Left lobe of liver (tissue), 2 donors: ENCODE results near the gene PLXNA3. TPM values are rescaled to one million over a fixed set of nuclear protein-coding genes. Genes with fewer than 3 reads are reported as not detected.
A peak's percentile ranks its signal among the peaks of the same experiment; 100 is the strongest.

Source experiments
- ATAC-seq: fragments of 200-7000 bp; cut with Tn5 transposase; one replicate; pipeline ENCODE4 v1.9.1; 2020; ENCODE audit warnings: mild to moderate bottlenecking, moderate library complexity
- DNase-seq: peaks from one replicate; pipeline ENCODE4 v3.0.0-alpha.2; 2020; ENCODE audit warnings: low spot score
- total RNA-seq: library from RNA; stranded (reverse); gene quantifications from one replicate; pipeline ENCODE4 v1.2.1, GENCODE V29; 2021
- donor health status: DM: no; HTN: no; CAD: no; lungs with moderate emphysema.
- donor health status: DM: no; HTN: yes; CAD: no.

Gene PLXNA3
- total RNA-seq, 1 donor from 2014 or later = 4.5 TPM

DNA sequence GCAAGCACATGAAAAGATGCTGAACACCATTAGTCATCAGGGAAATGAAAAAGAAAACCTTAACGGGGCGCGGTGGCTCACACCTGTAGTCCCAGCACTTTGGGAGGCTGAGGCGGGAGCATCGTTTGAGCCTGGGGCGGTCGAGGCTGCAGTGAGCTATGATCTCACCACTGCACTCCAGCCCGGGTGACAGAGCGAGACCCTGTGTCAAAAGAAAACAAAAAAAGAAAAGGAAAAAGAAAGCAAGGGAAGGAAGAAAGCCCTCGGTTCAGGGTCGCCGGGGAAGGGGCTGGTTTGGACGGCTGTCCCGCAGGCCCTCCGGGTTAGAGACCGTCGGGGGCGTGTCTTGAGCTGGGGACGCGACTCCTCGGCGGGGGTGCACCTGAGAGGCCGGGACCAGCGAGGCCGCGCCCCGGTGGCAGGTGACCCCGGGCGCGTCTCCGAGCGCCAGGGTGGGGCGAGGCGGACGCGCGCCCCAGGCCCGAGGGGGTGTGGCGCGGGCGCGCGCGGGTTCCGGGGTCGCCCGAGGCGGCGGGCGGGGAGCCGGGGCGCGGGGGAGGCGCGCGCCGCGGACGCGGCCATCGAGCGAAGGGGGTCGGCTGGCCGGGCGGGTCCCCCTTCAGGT, 478 bp upstream of the PLXNA3 start:
- ATAC-seq (peak; percentile 74), DNase-seq (no peak)

DNA sequence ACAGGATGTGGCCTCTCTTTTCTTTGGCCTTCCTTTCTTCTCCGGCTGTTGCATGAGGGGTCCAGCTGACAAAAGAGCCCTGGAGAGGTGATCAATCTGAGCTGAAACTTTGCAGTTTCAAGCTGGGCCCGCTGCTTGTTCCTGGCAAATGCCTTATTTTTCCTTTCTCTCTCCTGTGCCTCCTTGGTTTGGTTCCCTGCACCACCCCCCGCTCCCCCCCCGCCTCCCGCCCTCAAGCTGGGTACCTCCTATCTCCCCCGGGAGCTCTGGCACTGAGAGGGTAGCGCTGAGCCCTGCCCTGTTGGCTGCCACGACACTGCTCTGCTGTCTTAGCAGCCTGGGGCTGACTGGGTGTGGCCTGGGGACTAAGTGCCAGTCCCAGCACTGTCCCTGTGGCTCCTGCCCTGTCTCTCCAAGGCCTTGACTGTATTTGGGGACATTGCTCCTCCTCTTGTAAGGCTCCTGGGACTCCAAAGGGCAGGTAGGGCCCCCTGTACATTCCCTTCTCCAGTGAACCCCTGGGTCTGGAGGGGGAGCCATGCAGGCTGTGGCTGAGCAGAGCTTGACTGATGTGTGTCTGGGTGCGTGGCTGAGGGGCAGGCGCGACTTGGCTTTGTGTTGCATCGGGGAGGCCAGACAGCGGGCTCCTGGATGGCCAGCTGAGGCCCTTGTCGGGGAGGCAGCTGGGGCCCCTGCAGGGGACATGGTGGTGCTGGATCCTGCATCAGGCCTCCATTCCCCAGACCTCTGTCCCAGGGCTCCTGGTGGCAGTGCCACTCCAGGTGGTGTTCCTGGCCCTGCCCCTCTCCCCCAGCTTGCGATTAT, 1.1 kb downstream of the PLXNA3 start:
- ATAC-seq = peak; percentile 64
- no peak for DNase-seq

DNA sequence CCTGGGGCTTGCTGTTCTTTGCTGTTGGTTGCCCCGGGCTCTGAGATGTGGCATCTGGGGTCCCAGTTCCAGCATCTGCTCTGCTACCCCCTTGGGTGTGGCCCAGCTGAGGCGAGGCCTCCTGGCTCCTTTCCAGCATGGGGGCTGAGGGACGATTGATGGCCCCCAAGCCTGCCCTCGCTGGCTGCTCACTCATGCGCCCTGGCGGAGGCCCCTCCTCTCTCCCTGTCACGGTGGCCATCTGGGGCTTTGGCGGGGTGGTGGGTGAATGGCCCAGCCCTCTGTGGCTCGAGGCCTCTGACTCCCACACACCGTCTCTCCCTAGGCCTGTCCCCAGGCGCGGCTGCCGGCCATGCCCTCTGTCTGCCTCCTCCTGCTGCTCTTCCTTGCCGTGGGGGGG, 1.8 kb downstream of the PLXNA3 start:
- DNase-seq (no peak), ATAC-seq (no peak)

DNA sequence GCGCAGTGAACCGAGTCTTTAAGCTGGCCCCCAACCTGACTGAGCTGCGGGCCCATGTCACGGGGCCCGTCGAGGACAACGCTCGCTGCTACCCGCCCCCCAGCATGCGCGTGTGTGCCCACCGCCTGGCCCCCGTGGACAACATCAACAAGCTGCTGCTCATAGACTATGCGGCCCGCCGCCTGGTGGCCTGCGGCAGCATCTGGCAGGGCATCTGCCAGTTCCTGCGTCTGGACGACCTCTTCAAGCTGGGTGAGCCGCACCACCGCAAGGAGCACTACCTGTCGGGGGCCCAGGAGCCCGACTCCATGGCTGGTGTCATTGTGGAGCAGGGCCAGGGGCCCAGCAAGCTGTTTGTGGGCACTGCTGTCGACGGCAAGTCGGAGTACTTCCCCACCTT, 2.2 kb downstream of the PLXNA3 start:
- DNase-seq (no peak), ATAC-seq (no peak)

DNA sequence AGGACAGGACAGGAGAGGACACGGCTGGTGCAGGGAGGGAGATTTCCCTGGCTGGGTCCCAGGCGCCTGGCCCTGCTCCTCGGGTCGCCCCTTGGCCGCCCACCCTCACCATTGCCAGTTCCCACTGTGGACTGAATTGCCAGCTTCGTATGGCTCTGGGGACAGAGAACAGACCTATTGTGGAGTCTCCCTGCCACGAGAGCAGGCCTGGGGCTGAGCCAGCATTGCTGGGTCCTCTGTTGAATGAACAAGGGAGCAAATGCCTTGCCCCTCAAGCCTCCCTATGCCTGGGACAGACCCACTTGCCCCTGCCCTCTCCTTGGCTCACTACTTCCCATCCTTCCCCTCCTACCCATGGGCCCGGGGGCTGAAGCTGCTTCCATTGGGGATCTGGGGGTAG, 4.3 kb downstream of the PLXNA3 start:
- ATAC-seq = no peak
- no peak for DNase-seq

DNA sequence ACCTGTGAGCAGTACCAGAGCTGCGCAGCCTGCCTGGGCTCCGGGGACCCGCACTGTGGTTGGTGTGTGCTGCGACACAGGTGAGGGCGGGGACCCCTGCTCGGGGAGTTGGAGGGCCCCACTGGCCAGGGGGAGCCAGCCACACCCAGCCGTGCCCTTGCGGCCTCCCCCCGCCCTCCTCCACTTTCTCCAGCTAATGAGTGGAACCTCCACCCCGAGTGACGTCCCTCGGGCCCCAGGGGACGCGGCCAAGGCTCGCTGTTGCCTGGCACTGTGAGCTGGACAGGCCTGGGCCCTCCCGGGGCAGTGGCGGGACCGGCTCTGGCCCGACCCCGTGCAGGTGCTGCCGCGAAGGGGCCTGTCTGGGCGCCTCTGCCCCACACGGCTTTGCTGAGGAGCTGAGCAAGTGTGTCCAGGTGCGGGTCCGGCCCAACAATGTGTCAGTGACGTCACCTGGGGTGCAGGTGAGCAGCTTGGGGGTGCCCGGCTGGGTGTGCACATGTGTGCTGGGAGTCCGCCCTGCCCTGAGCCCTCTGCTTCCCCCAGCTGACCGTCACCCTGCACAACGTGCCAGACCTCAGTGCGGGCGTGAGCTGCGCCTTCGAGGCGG, 5.6 kb downstream of the PLXNA3 start:
- DNase-seq = no peak
- no peak for ATAC-seq

DNA sequence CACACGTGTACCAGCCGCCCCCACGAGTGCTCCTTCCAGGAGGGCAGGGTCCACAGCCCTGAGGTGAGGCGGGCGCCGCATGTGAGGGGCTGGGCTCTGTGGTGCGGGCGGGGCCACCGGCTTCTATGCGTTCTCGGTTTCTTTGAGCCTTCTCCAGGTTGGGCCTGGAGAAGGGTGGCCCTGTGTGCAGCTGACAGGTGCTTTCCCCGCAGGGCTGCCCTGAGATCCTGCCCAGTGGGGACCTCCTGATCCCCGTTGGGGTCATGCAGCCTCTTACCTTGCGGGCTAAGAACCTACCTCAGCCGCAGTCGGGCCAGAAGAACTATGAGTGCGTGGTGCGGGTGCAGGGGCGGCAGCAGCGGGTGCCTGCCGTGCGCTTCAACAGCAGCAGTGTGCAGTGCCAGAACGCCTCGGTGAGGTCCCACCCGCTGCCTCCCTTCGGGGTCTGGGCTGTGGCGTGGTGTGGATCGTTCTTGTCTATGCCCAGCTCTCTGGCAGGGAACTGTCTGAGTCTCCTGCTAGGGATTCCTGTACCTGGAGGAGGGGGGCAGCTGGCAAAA, 6.8 kb downstream of the PLXNA3 start:
- DNase-seq = no peak
- no peak for ATAC-seq

DNA sequence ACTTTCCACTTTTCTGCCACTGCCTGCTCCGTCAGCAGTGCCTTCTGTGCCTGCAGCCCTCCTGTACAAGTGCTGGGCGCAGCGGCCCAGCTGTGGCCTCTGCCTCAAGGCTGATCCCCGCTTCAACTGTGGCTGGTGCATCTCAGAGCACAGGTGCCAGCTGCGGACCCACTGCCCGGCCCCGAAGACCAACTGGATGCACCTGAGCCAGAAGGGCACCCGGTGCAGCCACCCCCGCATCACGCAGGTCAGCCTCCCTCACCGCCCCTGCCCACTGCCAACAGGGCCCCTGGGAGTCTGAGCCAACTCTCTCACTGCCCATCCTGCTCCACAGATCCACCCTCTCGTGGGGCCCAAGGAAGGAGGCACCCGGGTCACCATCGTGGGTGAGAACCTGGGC, 7.5 kb downstream of the PLXNA3 start:
- ATAC-seq = no peak
- no peak for DNase-seq

DNA sequence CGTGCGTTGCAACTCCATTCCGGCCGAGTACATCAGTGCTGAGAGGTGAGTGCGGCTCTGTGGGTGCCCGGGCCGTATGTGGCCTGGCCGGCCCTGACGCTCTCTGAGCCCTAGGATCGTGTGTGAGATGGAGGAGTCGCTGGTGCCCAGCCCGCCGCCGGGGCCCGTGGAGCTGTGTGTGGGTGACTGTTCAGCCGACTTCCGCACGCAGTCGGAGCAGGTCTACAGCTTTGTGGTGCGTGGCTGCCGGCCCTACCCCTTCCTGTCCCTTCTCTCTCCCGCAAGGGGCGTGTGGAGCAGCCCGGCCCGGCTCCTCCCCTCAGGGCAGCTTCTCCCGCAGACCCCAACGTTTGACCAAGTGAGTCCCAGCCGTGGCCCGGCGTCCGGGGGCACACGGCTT, 8.0 kb downstream of the PLXNA3 start:
- no peak for DNase-seq
- ATAC-seq = no peak

DNA sequence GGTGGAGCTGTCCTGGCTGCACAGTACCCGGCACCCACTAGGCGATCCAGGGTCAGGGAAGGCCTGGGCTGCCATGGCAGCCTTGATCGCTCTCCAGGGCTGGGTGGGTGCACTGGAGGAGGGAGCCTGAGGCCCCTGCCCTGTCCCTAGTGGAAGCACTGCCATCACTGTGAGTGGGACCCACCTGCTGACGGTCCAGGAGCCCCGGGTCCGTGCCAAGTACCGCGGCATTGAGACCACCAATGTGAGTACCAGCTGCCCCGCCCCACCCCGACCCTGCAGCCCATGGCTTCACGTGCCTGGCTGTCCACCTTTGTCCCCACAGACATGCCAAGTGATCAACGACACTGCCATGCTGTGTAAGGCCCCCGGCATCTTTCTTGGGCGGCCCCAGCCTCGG, 8.8 kb downstream of the PLXNA3 start:
- ATAC-seq (no peak), DNase-seq (no peak)

DNA sequence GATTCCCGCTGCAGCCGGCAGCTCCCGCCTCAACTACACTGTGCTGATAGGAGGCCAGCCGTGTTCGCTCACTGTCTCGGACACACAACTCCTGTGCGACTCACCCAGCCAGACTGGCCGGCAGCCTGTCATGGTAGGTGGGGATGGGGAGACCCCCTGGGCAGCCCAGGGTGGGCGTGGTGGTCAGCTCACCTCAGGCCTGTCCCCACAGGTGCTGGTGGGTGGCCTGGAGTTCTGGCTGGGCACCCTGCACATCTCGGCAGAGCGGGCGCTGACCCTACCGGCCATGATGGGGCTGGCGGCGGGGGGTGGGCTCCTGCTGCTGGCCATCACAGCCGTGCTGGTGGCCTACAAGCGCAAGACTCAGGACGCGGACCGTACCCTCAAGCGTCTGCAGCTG, 9.5 kb downstream of the PLXNA3 start:
- DNase-seq (no peak), ATAC-seq (no peak)

DNA sequence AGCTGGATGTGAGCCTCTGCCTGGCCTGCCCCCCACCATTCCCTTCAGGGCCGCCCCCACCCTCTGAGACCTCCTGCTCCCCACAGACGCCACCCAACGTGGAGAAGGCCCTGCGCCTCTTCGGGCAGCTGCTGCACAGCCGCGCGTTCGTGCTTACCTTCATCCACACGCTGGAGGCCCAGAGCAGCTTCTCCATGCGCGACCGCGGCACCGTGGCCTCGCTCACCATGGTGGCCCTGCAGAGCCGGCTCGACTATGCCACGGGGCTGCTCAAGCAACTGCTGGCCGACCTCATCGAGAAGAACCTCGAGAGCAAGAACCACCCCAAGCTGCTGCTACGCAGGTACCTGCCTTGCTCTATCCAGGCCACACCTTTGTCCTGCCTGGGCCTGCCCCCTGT, 10.1 kb downstream of the PLXNA3 start:
- DNase-seq (no peak), ATAC-seq (no peak)

DNA sequence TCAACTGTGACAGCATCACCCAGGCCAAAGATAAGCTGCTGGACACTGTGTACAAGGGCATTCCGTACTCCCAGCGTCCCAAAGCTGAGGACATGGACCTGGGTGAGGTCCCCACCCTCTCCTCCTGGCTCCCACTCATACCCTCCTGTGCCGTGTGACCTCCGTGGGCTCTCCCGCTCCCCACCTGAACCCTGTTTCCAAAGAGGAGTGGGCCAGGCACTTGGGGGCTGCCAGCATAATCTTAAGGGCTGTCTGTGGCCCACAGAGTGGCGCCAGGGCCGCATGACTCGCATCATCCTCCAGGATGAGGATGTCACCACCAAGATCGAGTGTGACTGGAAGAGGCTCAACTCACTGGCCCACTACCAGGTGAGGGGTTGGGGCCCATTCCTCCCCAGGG, 11.0 kb downstream of the PLXNA3 start:
- ATAC-seq = no peak
- DNase-seq = no peak

DNA sequence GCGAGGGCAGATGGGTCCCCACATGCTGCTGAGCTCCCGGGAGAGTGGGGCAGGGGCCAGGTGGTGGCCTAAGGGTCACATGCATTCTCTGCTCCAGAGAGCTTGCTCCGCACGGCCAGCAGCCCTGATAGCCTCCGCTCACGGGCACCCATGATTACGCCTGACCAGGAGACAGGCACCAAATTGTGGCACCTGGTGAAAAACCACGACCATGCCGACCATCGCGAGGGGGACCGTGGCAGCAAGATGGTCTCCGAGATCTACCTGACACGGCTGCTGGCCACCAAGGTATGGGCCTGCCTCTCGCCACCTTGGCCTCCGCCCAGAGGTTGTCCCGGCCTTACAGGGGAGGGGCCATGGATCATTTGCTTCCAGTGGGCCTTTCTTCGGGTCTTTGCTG, 11.8 kb downstream of the PLXNA3 start:
- ATAC-seq (no peak), DNase-seq (no peak)

DNA sequence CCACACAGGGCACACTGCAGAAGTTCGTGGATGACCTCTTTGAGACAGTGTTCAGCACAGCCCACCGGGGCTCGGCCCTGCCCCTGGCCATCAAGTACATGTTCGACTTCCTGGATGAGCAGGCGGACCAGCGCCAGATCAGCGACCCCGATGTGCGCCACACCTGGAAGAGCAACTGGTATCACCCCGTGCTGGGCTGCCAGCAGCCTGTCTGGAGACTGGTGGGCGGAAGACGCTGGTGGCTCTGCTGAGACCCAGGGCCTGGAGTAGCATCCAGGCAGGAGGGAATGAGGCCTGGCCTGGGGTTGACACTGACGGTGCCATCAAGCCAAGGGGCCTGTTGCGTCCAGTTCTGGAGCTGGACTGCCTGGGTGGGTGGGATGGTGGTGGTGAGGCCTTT, 12.4 kb downstream of the PLXNA3 start:
- DNase-seq = no peak
- no peak for ATAC-seq

DNA sequence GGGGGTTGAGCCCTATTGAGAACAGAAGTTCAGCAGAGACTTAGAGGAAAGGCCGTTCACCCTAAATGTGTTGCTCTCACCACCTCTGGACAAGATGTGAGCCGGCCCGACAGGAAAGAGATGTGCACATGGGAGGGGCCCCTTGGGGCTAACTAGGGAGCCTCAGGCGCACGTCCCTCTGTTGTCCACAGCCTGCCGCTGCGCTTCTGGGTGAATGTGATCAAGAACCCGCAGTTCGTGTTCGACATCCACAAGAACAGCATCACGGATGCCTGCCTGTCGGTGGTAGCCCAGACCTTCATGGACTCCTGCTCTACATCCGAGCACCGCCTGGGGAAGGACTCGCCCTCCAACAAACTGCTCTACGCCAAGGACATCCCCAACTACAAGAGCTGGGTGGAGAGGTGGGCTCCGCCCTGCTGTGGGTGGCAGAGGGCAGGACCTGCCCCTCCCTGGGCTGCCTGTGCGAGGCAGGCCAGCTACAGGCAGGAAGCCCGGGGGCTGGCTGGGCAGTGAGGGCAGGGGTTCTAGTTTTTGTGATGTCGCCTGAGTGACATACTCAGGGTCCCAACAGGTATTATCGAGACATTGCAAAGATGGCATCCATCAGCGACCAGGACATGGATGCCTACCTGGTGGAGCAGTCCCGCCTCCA, 13.0 kb downstream of the PLXNA3 start:
- DNase-seq = no peak
- no peak for ATAC-seq

DNA sequence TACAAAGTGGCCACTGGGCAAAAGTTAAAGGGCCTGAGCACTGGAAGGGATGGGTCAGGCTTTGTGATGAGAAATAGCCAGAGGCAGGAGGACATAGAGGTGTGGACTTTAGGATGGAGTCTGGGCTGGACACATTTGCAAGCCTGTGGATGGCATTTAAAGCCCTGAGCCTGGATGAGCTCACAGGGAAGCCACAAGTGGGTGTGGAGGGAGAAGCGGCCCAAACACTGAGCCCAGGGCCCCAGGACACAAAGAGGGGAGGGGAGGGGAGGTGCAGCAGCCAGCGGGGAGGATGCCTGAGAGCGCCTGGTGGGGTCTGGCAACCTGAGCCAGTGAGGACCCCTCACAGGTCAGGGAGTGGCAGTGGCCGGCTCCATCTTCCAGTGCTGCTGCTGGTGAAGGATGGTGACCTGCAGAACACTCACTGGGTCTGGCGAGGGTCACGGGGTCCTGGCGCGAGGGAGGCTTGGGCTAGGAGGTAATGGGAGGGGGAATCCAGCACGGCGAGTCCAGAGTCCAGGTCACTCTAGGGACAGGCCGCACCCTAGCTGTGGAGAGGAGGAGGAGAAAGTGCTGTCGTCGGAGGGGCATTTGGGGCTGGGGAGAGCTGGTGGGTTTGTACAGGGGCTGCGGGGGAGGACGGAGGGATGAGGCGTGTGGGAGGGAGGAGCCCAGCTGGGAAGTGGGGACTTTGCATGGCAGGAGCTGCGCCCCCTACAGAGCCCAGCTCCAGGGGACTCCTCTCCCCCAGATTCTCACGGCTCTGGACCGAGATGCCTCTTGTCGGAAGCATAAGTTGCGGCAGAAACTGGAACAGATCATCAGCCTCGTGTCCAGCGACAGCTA, 14.0 kb downstream of the PLXNA3 start:
- DNase-seq (no peak), ATAC-seq (no peak)

DNA sequence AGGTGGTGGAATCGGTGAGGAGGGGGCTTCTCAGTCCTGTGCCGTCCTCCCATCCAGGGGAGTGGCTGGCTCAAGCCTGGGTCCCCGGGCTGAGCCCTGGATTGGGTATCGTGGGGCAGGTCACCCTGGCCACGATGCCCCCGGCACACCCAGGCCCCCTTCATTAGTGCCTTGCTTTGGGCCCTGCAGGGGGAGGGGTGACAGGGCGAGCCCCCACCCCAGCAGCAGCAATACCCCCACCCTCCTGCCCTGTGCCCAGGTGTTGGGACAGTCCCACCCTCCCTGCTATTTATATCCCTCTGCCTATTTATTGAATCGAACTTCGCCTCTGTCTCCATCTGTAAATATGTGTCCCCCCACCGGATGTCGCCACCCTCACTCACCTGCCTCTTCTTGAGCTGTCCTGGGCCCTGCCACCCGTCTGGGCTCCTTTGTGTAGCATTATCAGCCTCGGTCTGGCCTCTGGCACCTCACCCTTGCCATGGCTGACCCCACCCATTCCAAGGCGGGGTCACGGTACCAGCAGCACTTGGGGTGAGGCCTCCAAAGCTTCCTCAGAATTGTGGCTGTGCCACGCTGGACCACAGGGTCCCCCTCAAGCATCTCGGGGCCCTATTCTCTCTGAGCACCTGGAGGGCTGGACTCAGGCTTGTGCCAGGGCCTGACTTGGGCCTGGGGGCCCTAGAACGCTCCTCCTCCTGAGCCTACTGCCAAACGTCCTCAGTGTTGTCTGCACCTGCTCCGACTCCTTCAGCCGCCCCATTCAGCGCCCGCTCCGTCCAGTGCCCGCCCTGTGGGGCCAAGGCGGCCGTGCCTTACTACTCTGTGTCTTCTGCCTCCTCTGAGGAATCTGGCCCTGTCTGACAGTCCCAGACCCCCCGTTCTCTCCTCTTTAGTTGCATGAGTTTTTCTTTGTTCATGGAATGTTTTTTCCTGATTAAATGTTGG, 14.9 kb downstream of the PLXNA3 start:
- DNase-seq = no peak

DNA sequence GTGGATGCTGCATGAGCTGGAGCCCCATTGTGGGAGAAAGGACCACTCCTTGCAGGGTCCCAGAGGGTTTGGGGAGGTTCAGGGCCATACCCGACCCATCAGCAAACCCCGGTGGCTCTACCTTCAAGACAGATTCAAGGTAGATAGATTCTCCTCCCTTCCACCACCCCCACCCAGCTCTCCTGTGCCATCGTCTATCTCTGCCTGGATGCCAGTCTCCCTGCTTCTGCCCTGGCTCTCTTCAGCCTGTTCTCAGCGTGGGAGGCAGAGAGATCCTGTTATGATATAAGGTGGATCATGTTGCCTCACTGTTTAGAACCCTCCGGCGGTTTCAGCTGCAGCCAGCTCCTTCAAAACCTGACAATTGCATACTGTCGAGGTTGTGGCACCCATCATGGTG, 15.6 kb downstream of the PLXNA3 start:
- DNase-seq = no peak
- no peak for ATAC-seq

More for the DNA sequence above, 14.9 kb downstream of the PLXNA3 start:
- ATAC-seq = no peak
